Brain pericyte (primary cell): ENCODE results near the gene FURIN.
A peak's percentile ranks its signal among the peaks of the same experiment; 100 is the strongest.
"Not testable (repeated sequence)": the region's sequence is repeated elsewhere in the genome, so short reads cannot be mapped to it uniquely, and the experiment has no call there.

Experiments used
- DNase-seq: peaks from one replicate; pipeline ENCODE4 v3.0.0-alpha.2; 2012; ENCODE audit warnings: low read depth, low spot score

FURIN gene

DNA sequence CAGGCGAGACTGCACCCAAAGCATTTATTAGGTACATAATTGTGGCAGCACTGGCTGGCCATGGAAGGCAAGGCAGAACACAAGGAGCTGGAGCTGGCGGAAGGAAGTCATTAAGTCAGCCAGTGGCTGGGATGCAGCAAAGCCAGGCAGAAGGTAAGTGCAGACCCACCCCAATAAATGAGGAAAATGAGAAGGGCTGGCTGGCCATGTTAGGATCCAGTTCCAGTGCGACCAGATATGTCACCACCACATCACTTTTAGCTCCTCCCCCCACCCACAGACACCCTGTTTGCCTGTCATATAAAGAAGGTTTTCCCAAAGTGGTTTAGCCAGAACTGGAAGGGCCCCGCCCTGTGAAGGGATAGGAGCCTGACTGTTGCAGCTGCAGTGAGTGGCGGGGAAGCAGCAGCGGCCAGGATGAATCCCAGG lies at the start of gene FURIN:
Gene FURIN (plus strand): TSS at position 328 of the 429 bp plus-strand sequence. CDS start 7,153 bp downstream, outside the sequence.
- DNase-seq = no peak

- no peak for DNase-seq
These were observed 49.0 kb upstream of the FURIN start for GRCh38 chr15:90819390-90819789.

DNA sequence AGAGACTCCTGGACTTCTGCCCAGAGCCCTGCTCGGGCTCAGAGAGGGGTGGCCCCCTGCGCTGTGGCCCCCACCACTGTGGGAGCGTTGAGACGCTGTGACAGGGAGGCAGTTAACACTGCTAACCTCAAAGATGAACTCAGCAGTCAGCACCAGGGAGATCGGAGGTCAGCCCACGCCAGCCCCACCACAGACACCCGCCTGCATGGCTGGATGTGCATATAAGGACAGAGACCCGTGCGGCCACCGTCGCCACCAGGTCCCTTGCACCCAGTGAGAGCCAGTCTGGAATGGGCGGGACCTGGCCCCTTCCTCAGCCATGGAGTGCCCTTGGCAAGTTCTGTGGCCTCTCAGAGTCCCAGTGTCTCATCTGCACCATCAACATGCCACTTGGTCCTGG lies 48.5 kb upstream of the FURIN start:
- DNase-seq = no peak

GRCh38 chr15:90820481-90820880 lies 47.9 kb upstream of the FURIN start:
- no peak for DNase-seq

DNA sequence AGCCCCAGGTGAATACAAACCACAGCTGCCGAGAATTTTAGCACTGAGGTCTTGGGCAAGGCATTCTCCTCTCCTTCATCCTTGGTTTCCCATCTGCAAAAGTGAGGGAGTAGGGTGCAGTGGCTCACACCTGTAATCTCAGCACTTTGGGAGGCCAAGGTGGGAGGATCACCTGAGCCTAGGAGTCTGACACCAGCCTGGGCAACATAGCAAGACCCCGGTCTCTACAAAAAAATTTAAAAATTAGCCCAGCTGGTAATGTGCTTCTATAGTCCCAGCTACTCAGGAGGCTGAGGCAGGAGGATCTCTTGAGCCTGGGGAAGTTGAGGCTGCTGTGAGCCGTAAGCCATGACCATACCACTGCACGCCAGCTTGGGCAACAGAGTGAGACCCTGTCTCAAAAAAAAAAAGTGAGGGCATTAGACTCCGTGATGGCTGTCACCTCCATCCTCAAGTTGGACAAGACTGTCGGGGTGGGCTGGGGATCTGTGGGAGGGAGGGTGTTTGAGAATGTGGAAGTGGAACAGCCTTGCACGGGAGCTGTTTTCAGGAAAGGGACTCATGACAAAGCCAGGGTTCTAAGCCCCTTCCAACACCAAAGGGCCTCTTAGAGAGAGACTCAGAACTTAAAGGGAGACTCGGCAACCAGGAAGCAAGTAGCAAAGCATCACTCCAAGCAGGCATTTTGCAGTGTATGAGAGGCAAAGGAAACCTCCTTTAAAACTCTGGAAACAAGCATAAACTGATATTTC lies 46.0 kb upstream of the FURIN start:
- DNase-seq = no peak

GRCh38 chr15:90823455-90823974 lies 44.9 kb upstream of the FURIN start:
- no peak for DNase-seq

GRCh38 chr15:90825115-90825899 lies 43.1 kb upstream of the FURIN start:
- not testable (repeated sequence) for DNase-seq

DNA sequence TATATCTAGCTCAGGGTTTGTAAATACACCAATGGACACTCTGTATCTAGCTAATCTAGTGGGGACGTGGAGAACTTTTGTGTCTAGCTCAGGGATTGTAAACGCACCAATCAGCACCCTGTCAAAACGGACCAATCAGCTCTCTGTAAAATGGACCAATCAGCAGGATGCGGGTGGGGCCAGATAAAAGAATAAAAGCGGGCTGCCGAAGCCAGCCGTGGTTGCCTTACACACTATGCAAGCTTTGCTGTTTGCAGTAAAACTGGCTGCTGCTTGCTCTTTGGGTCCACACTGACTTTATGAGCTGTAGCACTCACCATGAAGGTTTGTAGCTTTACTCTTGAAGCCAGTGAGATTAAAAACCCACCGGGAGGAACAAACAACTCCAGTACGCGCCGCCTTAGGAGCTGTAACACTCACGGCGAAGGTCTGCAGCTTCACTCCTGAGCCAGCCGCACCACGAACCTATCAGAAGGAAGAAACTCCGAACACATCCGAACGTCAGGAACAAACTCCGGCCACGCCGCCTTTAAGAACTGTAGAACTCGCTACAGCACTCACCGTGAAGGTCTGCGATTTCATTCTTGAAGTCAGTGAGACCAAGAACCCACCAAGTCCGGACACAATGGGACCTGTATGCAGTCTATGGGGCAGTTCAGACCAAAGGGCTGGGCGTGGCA lies 42.0 kb upstream of the FURIN start:
- not testable (repeated sequence) for DNase-seq

GRCh38 chr15:90826886-90827435 lies 41.4 kb upstream of the FURIN start:
- no peak for DNase-seq

GRCh38 chr15:90828111-90828510 lies 40.3 kb upstream of the FURIN start:
- no peak for DNase-seq

DNA sequence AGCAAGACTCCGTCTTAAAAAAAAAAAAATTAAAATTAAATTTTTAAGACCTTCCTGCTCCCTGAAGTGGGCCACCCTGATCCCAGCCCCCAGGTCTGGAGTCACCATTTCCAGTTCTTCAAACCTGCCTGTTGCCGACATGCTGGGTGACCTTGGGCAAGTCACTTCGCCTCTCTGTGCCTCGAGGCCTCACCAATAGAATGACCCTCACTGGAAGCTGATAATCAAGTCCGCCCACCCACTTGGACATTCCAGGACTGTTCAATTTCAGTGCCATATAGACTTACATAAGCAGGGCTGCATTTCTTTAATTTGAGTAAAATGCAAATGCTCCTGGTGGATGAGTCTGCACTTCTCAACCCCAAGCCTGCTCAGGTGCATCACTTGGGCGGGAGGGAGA lies 39.3 kb upstream of the FURIN start:
- DNase-seq = no peak

DNA sequence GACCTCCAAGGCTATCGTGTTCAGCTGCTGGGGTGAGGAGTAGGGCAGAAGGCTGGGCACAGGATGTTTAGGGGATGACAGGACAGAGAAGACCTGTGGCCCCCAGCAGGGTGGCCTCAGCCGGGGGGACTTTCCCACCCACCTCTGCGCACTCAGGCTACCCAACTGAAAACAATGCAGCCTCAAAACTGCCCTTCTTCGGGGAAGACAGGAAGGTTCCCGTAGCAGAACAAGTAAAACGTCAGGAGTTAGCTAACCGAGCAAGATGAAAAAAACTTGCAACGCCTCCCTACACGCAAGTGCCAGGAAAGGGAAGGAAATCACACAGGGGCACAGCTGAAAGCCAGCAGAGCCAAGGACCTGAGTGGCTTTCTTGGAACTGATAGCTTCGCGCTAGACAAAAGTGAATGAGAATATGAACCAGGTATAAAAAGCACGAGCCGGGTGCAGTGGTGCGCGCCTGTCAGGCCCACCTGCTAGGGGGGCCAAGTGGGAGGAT lies 38.4 kb upstream of the FURIN start:
- DNase-seq = no peak

DNA sequence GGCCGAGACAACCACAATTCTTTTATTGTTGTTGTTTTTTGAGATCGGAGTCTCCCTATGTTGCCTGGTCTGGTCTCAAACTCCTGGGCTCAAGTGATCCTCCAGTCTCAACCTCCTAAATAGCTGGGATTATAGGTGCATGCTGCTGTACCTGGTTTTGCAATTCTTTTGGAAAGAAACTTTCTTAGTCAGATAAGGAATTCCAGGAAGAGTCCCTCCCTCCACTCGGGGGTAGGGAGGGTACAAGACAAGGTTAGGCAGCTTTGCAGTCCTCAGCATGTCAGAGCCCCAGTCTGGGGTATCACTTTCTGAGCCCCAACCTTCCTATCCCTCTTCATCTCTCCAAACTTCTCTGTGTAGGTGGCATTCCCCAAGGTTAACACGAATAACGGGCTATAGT lies 33.8 kb upstream of the FURIN start:
- no peak for DNase-seq

DNA sequence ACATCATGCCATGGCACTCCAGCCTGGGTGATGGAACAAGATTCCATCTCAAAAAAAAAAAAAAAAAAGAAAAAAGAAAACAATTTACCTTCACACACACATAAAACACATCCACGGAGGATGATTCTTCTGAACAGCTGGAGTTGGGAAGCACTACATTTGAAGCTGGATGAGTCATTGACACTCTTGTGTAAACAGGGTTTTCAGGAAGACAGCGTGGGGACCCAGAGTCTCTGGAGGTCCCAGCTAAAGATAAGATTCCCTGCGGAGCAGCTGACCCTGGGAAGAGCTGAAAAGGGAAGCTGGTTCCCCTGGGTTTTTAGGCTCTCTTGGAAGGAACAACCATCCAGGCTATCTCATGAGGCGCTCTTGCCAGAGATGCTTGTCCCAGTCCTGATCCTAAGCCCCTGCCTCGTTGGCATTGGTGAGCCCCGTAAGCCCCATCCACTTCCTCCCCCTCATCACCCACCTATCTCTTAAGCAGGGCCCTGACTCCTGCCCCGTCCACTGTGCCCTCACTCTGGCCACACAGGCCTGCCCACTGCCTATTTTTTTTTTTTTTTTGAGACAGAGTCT lies 32.0 kb upstream of the FURIN start:
- DNase-seq = peak; percentile 41

DNA sequence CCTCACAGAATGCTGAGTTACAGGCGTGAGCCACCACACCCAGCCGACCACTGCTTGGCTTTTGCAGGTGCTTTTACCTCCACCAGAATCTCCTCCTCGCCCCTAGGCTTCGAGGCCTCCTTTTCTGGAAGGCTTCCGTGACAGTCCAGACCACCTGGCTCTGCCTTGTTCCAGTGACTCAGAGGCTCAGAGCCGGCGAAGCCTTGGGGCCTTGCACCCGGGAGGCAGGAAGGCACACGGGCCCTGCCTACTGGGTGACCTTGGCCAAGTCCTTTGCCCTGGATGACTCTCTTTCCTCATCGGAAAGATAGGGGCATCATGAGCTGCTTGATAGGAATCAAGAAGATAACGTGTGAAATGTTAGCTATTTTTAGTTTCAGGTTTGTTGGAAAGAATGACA lies 31.3 kb upstream of the FURIN start:
- DNase-seq = no peak

DNA sequence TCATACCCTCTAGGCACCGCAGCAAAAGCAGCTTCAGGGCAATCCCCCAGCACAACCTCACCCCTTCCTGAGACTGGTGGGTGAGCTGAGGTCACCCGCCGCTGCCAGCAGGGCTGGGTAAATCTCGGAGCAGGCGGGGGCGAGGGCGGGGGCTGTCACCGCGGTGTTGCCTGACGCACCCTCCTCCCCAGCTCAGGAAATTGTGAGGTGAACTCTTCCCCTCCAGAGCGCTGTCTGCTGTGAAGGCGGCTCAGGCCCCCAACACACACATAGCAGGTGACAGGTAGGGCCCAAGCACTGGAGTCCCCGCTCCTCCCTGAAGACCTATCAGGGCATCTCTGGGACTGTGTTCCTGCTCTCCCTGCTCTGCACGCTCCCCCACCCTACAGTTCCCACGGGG lies 30.2 kb upstream of the FURIN start:
- DNase-seq = no peak

DNA sequence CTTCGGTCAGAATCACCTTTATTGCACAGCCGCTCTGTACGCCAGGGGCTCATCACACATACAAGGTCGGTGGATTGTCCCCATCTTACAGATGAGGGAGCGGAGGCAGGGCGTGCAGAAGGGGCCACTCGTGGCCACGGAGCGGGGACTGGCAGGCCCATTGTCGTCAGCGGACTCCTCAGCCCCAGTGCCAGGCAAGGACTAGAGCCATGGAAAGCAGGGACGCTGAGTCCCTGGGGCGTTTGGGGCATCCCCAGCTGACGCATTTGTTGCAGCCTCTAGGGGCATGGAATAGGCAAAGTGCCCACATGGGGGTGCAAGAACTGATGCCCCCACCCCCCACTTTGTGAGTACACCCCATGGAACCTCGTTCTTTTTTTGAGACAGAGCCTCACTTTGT lies 29.8 kb upstream of the FURIN start:
- DNase-seq = no peak

DNA sequence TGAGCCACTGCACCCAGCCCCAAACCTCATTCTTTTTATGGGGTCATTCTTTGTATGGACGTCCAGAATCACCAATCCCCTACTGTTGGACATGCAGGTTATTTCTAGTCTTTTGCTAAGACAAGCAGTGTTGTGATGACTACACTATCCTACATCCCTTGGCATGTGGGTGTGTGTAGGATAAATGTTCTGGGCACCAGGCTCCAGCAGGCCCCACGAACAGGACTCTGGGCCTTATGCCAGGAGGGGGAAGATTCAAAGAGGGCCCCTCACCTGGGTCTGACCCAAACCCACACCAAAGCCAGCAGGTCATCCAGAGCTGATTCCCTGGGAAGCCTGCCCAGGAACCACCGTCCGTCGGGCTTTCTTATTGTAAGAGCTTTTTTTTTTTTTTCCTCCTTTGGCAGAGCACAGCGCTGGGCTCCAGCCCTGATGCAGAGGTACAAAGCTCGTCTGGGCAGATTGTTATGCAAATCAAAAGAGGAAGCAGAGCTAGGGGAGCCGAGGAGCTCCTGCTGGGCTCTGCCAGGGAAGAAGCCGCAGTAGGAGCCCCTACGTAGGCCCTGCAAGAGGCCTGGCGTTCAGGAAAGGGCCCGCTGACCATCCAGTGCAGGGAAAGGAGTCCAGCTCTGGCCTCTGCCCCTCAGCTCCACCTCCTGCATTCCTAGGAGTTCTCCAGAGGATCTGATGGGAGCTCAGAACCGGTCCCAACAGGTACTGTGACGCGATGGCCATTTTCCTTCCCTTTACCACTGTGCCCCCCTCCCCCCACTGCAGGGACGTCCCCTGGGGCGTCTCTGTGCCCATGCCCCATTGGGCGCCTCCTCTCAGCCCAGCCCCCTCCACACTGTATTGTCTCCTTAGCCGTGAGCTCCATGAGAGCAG lies 29.0 kb upstream of the FURIN start:
- no peak for DNase-seq

DNA sequence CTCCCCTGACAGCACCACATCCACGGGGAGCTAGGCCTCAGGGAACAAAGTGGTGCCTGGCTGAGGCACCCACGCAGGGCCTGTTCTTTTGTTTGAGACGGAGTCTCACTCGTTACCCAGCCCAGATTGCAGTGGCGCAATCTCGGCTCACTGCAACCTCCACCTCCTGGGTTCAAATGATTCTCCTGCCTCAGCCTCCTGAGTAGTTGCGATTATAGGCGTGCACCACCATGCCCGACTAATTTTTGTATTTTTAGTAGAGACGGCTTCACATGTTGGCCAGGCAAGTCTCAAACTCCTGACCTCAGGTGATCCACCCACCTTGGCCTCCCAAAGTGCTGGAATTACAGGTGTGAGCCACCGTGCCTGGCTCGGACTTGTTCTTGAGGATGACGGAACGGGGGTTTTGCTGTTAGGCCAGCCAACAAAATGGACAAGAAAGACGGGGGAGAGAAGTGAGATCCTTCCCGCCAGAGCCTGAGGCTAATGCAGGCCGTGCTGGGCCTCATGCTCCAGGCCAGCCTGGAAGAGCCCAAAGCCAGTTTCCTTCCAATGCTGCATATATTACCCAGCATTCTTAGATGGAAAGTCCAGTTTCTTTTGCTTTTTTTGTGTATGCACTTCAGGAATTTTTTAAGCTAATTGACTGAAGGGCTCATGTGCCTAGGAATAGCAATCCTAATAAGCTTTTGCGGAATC lies 28.1 kb upstream of the FURIN start:
- no peak for DNase-seq

DNA sequence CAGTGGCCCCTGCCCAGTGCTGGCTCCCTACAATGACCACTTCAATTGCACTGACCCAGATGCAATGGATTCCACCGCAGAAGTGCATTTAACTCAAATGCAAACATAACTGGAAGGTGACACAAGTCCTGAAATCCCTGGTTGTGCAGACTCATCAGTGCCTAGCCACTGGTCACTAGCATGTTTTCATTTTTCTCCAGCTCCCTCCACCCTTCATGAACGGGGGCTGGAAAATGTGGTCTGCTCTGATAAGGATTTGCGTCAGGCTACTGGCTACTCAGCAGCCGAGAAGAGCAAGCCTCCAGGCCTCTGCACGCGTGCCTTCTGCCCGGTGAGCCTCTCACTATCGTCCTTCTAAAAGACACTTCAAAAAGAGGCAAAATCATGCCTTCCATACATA lies 27.4 kb upstream of the FURIN start:
- DNase-seq = no peak
